ENCODE results near the gene KLK14.

- TF ChIP-seq, protein P1, sequence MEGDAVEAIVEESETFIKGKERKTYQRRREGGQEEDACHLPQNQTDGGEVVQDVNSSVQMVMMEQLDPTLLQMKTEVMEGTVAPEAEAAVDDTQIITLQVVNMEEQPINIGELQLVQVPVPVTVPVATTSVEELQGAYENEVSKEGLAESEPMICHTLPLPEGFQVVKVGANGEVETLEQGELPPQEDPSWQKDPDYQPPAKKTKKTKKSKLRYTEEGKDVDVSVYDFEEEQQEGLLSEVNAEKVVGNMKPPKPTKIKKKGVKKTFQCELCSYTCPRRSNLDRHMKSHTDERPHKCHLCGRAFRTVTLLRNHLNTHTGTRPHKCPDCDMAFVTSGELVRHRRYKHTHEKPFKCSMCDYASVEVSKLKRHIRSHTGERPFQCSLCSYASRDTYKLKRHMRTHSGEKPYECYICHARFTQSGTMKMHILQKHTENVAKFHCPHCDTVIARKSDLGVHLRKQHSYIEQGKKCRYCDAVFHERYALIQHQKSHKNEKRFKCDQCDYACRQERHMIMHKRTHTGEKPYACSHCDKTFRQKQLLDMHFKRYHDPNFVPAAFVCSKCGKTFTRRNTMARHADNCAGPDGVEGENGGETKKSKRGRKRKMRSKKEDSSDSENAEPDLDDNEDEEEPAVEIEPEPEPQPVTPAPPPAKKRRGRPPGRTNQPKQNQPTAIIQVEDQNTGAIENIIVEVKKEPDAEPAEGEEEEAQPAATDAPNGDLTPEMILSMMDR (IDR thresholded peaks at IDR 0.05) = no peak
- TF ChIP-seq POLR2A (IDR thresholded peaks at IDR 0.05) = peak in 1 of 3 donors; percentile 18
Observed at GRCh38 chr19:51063664-51064063, 19.0 kb downstream of the KLK14 start.
